HCT116 (cell line): ENCODE data around the gene TNKS1BP1. TPM values are rescaled to one million over a fixed set of nuclear protein-coding genes. Genes with fewer than 3 reads are reported as not detected.

Source experiments
- ATAC-seq: fragments of 200-7000 bp; cut with Tn5 transposase; 2 replicates; pipeline ENCODE4 v1.9.1; 2020; ENCODE audit warnings: mild to moderate bottlenecking, moderate library complexity
- BruUV-seq: library from RNA; stranded (reverse); fragments of 400-500 nt; replicated peaks from 2 replicates; lab custom pipeline; 2021; lab: Mats Ljungman, UMichigan
- CTCF ChIA-PET: fragments of 300-600 bp; sonication (Branson Sonifier 250); formaldehyde crosslinking; loops from one replicate; lab custom pipeline; 2021; ENCODE audit warnings: antibody characterized with exemption; lab: Charles Lee
- POLR2A ChIA-PET: fragments of 300-600, 350-600 bp; sonication (Branson Sonifier 250); formaldehyde crosslinking; loops from one replicate; lab custom pipeline; 2021; ENCODE audit warnings: antibody characterized with exemption; lab: Charles Lee
- RAD21 ChIA-PET, 2 experiments: fragments of 300-600 bp; sonication (Branson Sonifier 250); formaldehyde crosslinking; loops; one replicate each; lab custom pipeline; 2023; ENCODE audit warnings: low total read pairs in 2 of 2; ENCODE audit not compliant: uncharacterized antibody in 2 of 2, unreplicated experiment in 2 of 2, low non-redundant PET in 1 of 2; lab: Charles Lee
- DNase-seq: peaks from one replicate; pipeline ENCODE4 v3.0.0-alpha.2; 2010; ENCODE audit warnings: low read depth, low spot score
- H2AFZ ChIP-seq: fragments of 200-600 bp; shearing (Covaris generic), sonication (generic); 2 replicates; pipeline ENCODE4 v1.6.1; 2017; ENCODE audit warnings: low read depth, mixed run types, mixed read lengths, antibody characterized with exemption, low read length; ENCODE audit not compliant: poor library complexity, severe bottlenecking
- H3K27ac ChIP-seq: 2 replicates; pipeline ENCODE4 v1.5.1; 2012; ENCODE audit warnings: low read depth, low read length
- H3K27me3 ChIP-seq: fragments of 200-600 bp; sonication (generic); 2 replicates; pipeline ENCODE4 v1.6.1; 2016; ENCODE audit warnings: mixed run types, low read length, mixed read lengths; ENCODE audit not compliant: insufficient read depth
- H3K36me3 ChIP-seq, 2 experiments: fragments of 200-500 bp in 1 of 2; fragments of 200-600 bp in 1 of 2; sonication (Bioruptor generic) in 1 of 2; sonication (generic) in 1 of 2; 2 replicates each; pipeline versions ENCODE4 v1.5.1 to v1.6.1; 2014 to 2016; ENCODE audit warnings: low read length in 2 of 2, inconsistent platforms in 1 of 2, mixed read lengths in 1 of 2, mixed run types in 1 of 2; ENCODE audit not compliant: insufficient read depth in 2 of 2, control insufficient read depth in 1 of 2
- H3K4me1 ChIP-seq, 2 experiments: fragments of 200-600 bp in 1 of 2; sonication (generic) in 1 of 2; 2 replicates each; pipeline versions ENCODE4 v1.5.1 to v1.6.1; 2012 to 2017; ENCODE audit warnings: low read length in 2 of 2, inconsistent platforms in 1 of 2, mild to moderate bottlenecking in 1 of 2, mixed read lengths in 1 of 2, mixed run types in 1 of 2, moderate library complexity in 1 of 2; ENCODE audit not compliant: insufficient read depth in 2 of 2, control insufficient read depth in 1 of 2
- H3K4me2 ChIP-seq: fragments of 200-600 bp; sonication (generic); 2 replicates; pipeline ENCODE4 v1.6.1; 2017; ENCODE audit warnings: mixed run types, low read length, mixed read lengths
- H3K4me3 ChIP-seq, 2 experiments: fragments of 200-600 bp in 1 of 2; sonication (generic) in 1 of 2; replicated peaks in 1 of 2; 2 replicates each; pipeline ENCODE4 v1.5.1; 2011 to 2016; ENCODE audit warnings: low read length in 2 of 2, control low read depth in 1 of 2, low read depth in 1 of 2, mild to moderate bottlenecking in 1 of 2, mixed read lengths in 1 of 2, mixed run types in 1 of 2
- H3K79me2 ChIP-seq: fragments of 200-600 bp; sonication (generic); 2 replicates; pipeline ENCODE4 v1.6.1; 2017; ENCODE audit warnings: mild to moderate bottlenecking, mixed run types, low read length, moderate library complexity, mixed read lengths; ENCODE audit not compliant: insufficient read depth
- H3K9ac ChIP-seq: fragments of 200-600 bp; sonication (generic); 2 replicates; pipeline ENCODE4 v1.6.1; 2016; ENCODE audit warnings: low read length, mixed read lengths
- H3K9me2 ChIP-seq: fragments of 200-600 bp; sonication (generic), shearing (Covaris generic); 2 replicates; pipeline ENCODE4 v1.6.1; 2017; ENCODE audit warnings: mixed run types, mild to moderate bottlenecking, moderate library complexity; ENCODE audit not compliant: insufficient read depth
- H3K9me3 ChIP-seq, 2 experiments: fragments of 200-500 bp in 1 of 2; fragments of 200-600 bp in 1 of 2; sonication (Bioruptor generic) in 1 of 2; sonication (generic) in 1 of 2; 2 replicates each; pipeline ENCODE4 v1.6.1; 2014 to 2017; ENCODE audit warnings: low read length in 2 of 2, mixed read lengths in 2 of 2, inconsistent platforms in 1 of 2, low read depth in 1 of 2, mild to moderate bottlenecking in 1 of 2, mixed run types in 1 of 2, moderate library complexity in 1 of 2; ENCODE audit not compliant: control insufficient read depth in 1 of 2, insufficient read depth in 1 of 2
- H4K20me1 ChIP-seq: fragments of 200-600 bp; sonication (generic), shearing (Covaris generic); 2 replicates; pipeline ENCODE4 v1.6.1; 2017; ENCODE audit warnings: mixed run types, mild to moderate bottlenecking, moderate library complexity; ENCODE audit not compliant: insufficient read depth
- ATF3 ChIP-seq: IDR thresholded peaks from 2 replicates; pipeline ENCODE4 v1.6.1; 2012
- CBX3 ChIP-seq: IDR thresholded peaks from 2 replicates; pipeline ENCODE4 v1.6.1; 2012; ENCODE audit warnings: low read depth
- CEBPB ChIP-seq: IDR thresholded peaks from 2 replicates; pipeline ENCODE4 v1.6.1; 2012; ENCODE audit warnings: low read depth
- EGR1 ChIP-seq: IDR thresholded peaks from 2 replicates; pipeline ENCODE4 v1.6.1; 2012; ENCODE audit warnings: low read depth
- FOSL1 ChIP-seq: IDR thresholded peaks from 2 replicates; pipeline ENCODE4 v1.6.1; 2012; ENCODE audit warnings: low read depth
- JUND ChIP-seq: IDR thresholded peaks from 2 replicates; pipeline ENCODE4 v1.6.1; 2012
- SIN3A ChIP-seq: IDR thresholded peaks from 2 replicates; pipeline ENCODE4 v1.6.1; 2012; ENCODE audit warnings: low read depth
- SP1 ChIP-seq: IDR thresholded peaks from 2 replicates; pipeline ENCODE4 v1.6.1; 2012; ENCODE audit warnings: low read depth
- TCF7L2 ChIP-seq: IDR thresholded peaks from 2 replicates; pipeline ENCODE4 v1.7.0; 2011; ENCODE audit warnings: borderline replicate concordance, inconsistent platforms; ENCODE audit not compliant: insufficient read depth, insufficient read length; ENCODE audit errors: extremely low read depth
- YY1 ChIP-seq: IDR thresholded peaks from 2 replicates; pipeline ENCODE4 v1.6.1; 2011; ENCODE audit warnings: low read length, low read depth, moderate library complexity, mild to moderate bottlenecking; ENCODE audit not compliant: insufficient replicate concordance; ENCODE audit errors: extremely low read depth
- ZBTB33 ChIP-seq: IDR thresholded peaks from 2 replicates; pipeline ENCODE4 v1.6.1; 2011; ENCODE audit warnings: mild to moderate bottlenecking, low read length, moderate library complexity; ENCODE audit not compliant: insufficient replicate concordance; ENCODE audit errors: extremely low read depth
- intact Hi-C: fragments of 100-400 bp; cut with micrococcal nuclease; formaldehyde crosslinking; loops from 2 replicates; pipeline ENCODE4 v1.10.0; 2022
- total RNA-seq: library from RNA; stranded (reverse); gene quantifications from one replicate; pipeline ENCODE4 v1.2.1, GENCODE V29; 2021; ENCODE audit not compliant: unreplicated experiment

TNKS1BP1 gene
- total RNA-seq, 1 experiment from 2014 or later, result 77.6 TPM

- Histone ChIP-seq H3K9ac (no peak overlapping the region), H3K36me3 (no peaks in the 10 kb centered on the region), H3K4me2 (no peak overlapping the region), H2AFZ (no peak overlapping the region), H4K20me1 (no peaks in the 10 kb centered on the region), H3K79me2 (no peaks in the 10 kb centered on the region), H3K4me3 (no peak overlapping the region), H3K27ac (no peak overlapping the region), H3K9me2 (no peaks in the 10 kb centered on the region), H3K9me3 (no peaks in the 10 kb centered on the region), H3K27me3 (no peaks in the 10 kb centered on the region), H3K4me1 (peaks cover 9 to 15% of the 10 kb centered on the region in 2 experiments)
- intact Hi-C loops, result no loop called here
- no peak for DNase-seq
- ATAC-seq, result no peak
- POLR2A ChIA-PET, result no interaction called here
- CTCF ChIA-PET, result no interaction called here
- TF ChIP-seq JUND (no peak), CEBPB (no peak), CBX3 (no peak), YY1 (no peak), SP1 (no peak), EGR1 (no peak), ATF3 (no peak), TCF7L2 (no peak), FOSL1 (no peak), ZBTB33 (no peak), SIN3A (no peak)
- BruUV-seq, result no TSS peak
- RAD21 ChIA-PET, result no interaction called here
Measured at GRCh38 chr11:57276169-57276970, 48.4 kb downstream of the TNKS1BP1 start.
